GM12891 (cell line): ENCODE data around the gene FZD10.

ENCODE experiments used
- DNase-seq: peaks from one replicate; pipeline ENCODE4 v3.0.0; 2011; ENCODE audit warnings: low spot score; ENCODE audit not compliant: insufficient read length
- FAIRE-seq: peaks from 2 replicates; lab custom pipeline; 2011; peaks lifted over from hg19 to GRCh38; lab: Jason Lieb, UNC
- PAX5 ChIP-seq: IDR thresholded peaks from 2 replicates; pipeline ENCODE4 v1.6.1; 2011; ENCODE audit warnings: low read length, moderate library complexity, mild to moderate bottlenecking; ENCODE audit not compliant: insufficient read depth, severe bottlenecking
- POLR2A ChIP-seq: IDR thresholded peaks from 2 replicates; pipeline ENCODE4 v1.6.1; 2011; ENCODE audit warnings: low read depth, low read length, control low read depth
- POLR2AphosphoS5 ChIP-seq: IDR thresholded peaks from 2 replicates; pipeline ENCODE4 v1.6.1; 2011; ENCODE audit warnings: low read depth, low read length, control low read depth
- POU2F2 ChIP-seq: IDR thresholded peaks from 2 replicates; pipeline ENCODE4 v1.6.1; 2011; ENCODE audit warnings: low read depth, mild to moderate bottlenecking, control low read depth, low read length, moderate library complexity
- SPI1 ChIP-seq: IDR thresholded peaks from 2 replicates; pipeline ENCODE4 v1.6.1; 2011; ENCODE audit warnings: low read depth, low read length, control low read depth
- TAF1 ChIP-seq: IDR thresholded peaks from 2 replicates; pipeline ENCODE4 v1.6.1; 2011; ENCODE audit warnings: low read depth, low read length, control low read depth

Gene FZD10

GRCh38 chr12:130161261-130162243, 712 bp upstream of the FZD10 start:
- DNase-seq (no peak), FAIRE-seq (no peak)
- no peak for TF ChIP-seq POU2F2
- no peak for TF ChIP-seq SPI1
- TF ChIP-seq PAX5: no peak
- no peak for TF ChIP-seq POLR2A
- no peak for TF ChIP-seq POLR2AphosphoS5
- no peak for TF ChIP-seq TAF1

GRCh38 chr12:130162745-130163460, 639 bp downstream of the FZD10 start:
- TF ChIP-seq POLR2A (no peak), PAX5 (no peak), SPI1 (no peak), TAF1 (no peak), POLR2AphosphoS5 (no peak), POU2F2 (no peak)
- FAIRE-seq (no peak), DNase-seq (no peak)

- no peak for FAIRE-seq
- no peak for TF ChIP-seq PAX5
- no peak for TF ChIP-seq SPI1
- TF ChIP-seq TAF1: no peak
- DNase-seq: no peak
Observed at GRCh38 chr12:130163461-130164215, 1.4 kb downstream of the FZD10 start.

GRCh38 chr12:130164216-130164542, 1.9 kb downstream of the FZD10 start:
- no peak for DNase-seq
- no peak for FAIRE-seq
- TF ChIP-seq PAX5 (no peak), POLR2AphosphoS5 (no peak), POLR2A (no peak), SPI1 (no peak), POU2F2 (no peak), TAF1 (no peak)

GRCh38 chr12:130164936-130165335, 2.7 kb downstream of the FZD10 start:
- no peak for TF ChIP-seq POLR2A
- no peak for TF ChIP-seq POU2F2
- no peak for TF ChIP-seq POLR2AphosphoS5
- TF ChIP-seq SPI1: no peak
- TF ChIP-seq TAF1: no peak
- TF ChIP-seq PAX5: no peak
- no peak for DNase-seq
- FAIRE-seq: no peak

GRCh38 chr12:130166306-130166705, 4.0 kb downstream of the FZD10 start:
- no peak for FAIRE-seq
- no peak for DNase-seq
- TF ChIP-seq POLR2A (no peak), POLR2AphosphoS5 (no peak), POU2F2 (no peak), TAF1 (no peak), PAX5 (no peak), SPI1 (no peak)

GRCh38 chr12:130167537-130167936, 5.3 kb downstream of the FZD10 start:
- no peak for DNase-seq
- TF ChIP-seq POLR2A: no peak
- no peak for TF ChIP-seq POU2F2
- no peak for TF ChIP-seq POLR2AphosphoS5
- no peak for TF ChIP-seq TAF1
- TF ChIP-seq PAX5: no peak
- no peak for TF ChIP-seq SPI1
- FAIRE-seq: no peak

- TF ChIP-seq PAX5: no peak
- no peak for TF ChIP-seq POLR2AphosphoS5
- TF ChIP-seq POU2F2: no peak
- TF ChIP-seq SPI1: no peak
- TF ChIP-seq TAF1: no peak
- no peak for TF ChIP-seq POLR2A
- DNase-seq (no peak), FAIRE-seq (no peak)
Observed at GRCh38 chr12:130169256-130169655, 7.0 kb downstream of the FZD10 start.

GRCh38 chr12:130169924-130170323, 7.7 kb downstream of the FZD10 start:
- FAIRE-seq (no peak), DNase-seq (no peak)
- TF ChIP-seq POLR2A (no peak), SPI1 (no peak), TAF1 (no peak), PAX5 (no peak), POLR2AphosphoS5 (no peak), POU2F2 (no peak)
